ENCODE measurements around the gene SESN1. TPM values are rescaled to one million over a fixed set of nuclear protein-coding genes. Genes with fewer than 3 reads are reported as not detected.
"Not testable (repeated sequence)": the region's sequence is repeated elsewhere in the genome, so short reads cannot be mapped to it uniquely, and the experiment has no call there.

SESN1 gene
- total RNA-seq, 1 donor from 2014 or later, result 18.4 TPM

- FAIRE-seq (no peak), DNase-seq (ENCODE audit: low read depth) (no peak)
- no peak for TF ChIP-seq CTCF (IDR thresholded peaks at IDR 0.05; ENCODE audit: insufficient read depth, low read length, severe bottlenecking)
- no peaks in the 10 kb centered on the region for H3K36me3 ChIP-seq (ENCODE audit: control insufficient read depth, insufficient read depth, low read length)
- no peaks in the 10 kb centered on the region for H3K27me3 ChIP-seq (ENCODE audit: control insufficient read depth, insufficient read depth, low read length)
- H3K4me3 ChIP-seq (ENCODE audit: low read depth, low read length), result no peak overlapping the region
These were observed 5.7 kb downstream of the SESN1 start for GRCh38 chr6:109088995-109089394.

DNA sequence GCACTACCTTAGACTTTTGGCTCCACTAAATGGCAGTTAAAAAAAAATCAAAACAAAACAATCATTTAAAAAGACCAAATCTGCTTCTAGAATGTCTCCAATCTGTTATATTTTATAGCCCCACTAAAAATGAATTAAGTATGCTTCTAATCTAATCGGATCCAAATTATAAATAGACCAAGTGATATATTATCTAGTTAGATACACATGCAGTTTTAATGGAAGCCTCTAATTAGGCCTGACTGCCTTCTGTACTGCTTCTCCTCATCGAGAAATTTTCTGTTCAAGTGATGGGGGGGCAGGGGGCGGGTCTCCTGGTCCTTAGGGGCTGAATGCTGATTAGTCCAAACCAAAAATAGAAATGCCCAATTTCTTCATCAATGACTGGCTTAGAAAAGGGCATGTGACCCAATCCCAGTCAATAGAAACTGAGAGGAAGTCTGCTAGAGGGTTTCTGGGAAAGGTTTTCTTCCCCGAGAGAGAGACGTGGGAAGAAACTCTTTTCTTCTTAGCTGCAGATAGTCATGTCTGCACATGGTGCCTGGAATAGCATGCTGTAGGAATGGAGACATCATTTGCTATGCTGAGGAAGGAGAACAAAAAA is 6.9 kb downstream of the SESN1 start:
- Histone ChIP-seq H3K27me3 (ENCODE audit: control insufficient read depth, insufficient read depth, low read length) (no peaks in the 10 kb centered on the region), H3K36me3 (ENCODE audit: control insufficient read depth, insufficient read depth, low read length) (no peaks in the 10 kb centered on the region), H3K4me3 (ENCODE audit: low read depth, low read length) (no peak overlapping the region)
- FAIRE-seq (no peak), DNase-seq (ENCODE audit: low read depth) (no peak)
- no peak for TF ChIP-seq CTCF (IDR thresholded peaks at IDR 0.05; ENCODE audit: insufficient read depth, low read length, severe bottlenecking)

GRCh38 chr6:109084146-109084545 is 10.5 kb downstream of the SESN1 start:
- FAIRE-seq; H3K27me3 ChIP-seq (ENCODE audit: control insufficient read depth, insufficient read depth, low read length); H3K4me3 ChIP-seq (ENCODE audit: low read depth, low read length); DNase-seq (ENCODE audit: low read depth); H3K36me3 ChIP-seq (ENCODE audit: control insufficient read depth, insufficient read depth, low read length): not testable (repeated sequence)

- no peak for DNase-seq (ENCODE audit: low read depth)
- H3K36me3 ChIP-seq (ENCODE audit: control insufficient read depth, insufficient read depth, low read length), result no peaks in the 10 kb centered on the region
- FAIRE-seq, result no peak
- no peak for TF ChIP-seq CTCF (IDR thresholded peaks at IDR 0.05; ENCODE audit: insufficient read depth, low read length, severe bottlenecking)
- no peaks in the 10 kb centered on the region for H3K27me3 ChIP-seq (ENCODE audit: control insufficient read depth, insufficient read depth, low read length)
- no peak overlapping the region for H3K4me3 ChIP-seq (ENCODE audit: low read depth, low read length)
These were observed 11.0 kb downstream of the SESN1 start for GRCh38 chr6:109083657-109084056.

DNA sequence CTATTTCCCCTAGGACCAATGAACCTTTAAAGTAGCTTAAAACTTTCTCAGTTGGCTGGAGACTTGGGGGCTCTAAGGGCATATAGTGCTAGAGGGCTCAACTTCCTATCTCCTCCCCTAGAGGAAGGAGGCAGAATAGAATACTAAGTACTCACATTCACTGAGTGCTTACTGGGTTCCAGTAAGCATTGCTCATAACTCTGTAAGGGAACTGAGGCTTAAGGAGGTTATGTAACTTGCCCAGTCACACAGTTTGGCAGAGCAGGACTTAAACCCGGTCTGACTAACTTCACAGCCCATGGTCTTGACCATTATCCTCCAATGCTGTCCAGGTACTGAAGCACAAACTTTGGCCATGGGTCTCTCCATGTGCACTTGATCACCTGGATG is 12.5 kb downstream of the SESN1 start:
- TF ChIP-seq CTCF (IDR thresholded peaks at IDR 0.05; ENCODE audit: insufficient read depth, low read length, severe bottlenecking), result peak; percentile 14
- Histone ChIP-seq H3K27me3 (ENCODE audit: control insufficient read depth, insufficient read depth, low read length) (no peaks in the 10 kb centered on the region), H3K4me3 (ENCODE audit: low read depth, low read length) (no peak overlapping the region), H3K36me3 (ENCODE audit: control insufficient read depth, insufficient read depth, low read length) (no peaks in the 10 kb centered on the region)
- no peak for FAIRE-seq
- peak; percentile 75 for DNase-seq (ENCODE audit: low read depth)

- Histone ChIP-seq H3K4me3 (ENCODE audit: low read depth, low read length) (no peak overlapping the region), H3K36me3 (ENCODE audit: control insufficient read depth, insufficient read depth, low read length) (no peaks in the 10 kb centered on the region), H3K27me3 (ENCODE audit: control insufficient read depth, insufficient read depth, low read length) (no peaks in the 10 kb centered on the region)
- DNase-seq (ENCODE audit: low read depth) (no peak), FAIRE-seq (no peak)
- no peak for TF ChIP-seq CTCF (IDR thresholded peaks at IDR 0.05; ENCODE audit: insufficient read depth, low read length, severe bottlenecking)
These were observed 13.0 kb downstream of the SESN1 start for GRCh38 chr6:109081516-109082187.

Measured in bronchial epithelial cell (primary cell).